HL-60/S4 treated with retinoic acid at 250 ng/mL for 4 days and 3 days (cell line): ENCODE data around the gene RPS14.
"Not testable (repeated sequence)": the region's sequence is repeated elsewhere in the genome, so short reads cannot be mapped to it uniquely, and the experiment has no call there.

ENCODE experiments used
- in situ Hi-C: fragments of 300-500 bp; cut with MboI; formaldehyde crosslinking; loops from 2 replicates; pipeline ENCODE4 v1.7.0; 2022; ENCODE audit warnings: low sequenced_read_pairs

RPS14 gene

DNA sequence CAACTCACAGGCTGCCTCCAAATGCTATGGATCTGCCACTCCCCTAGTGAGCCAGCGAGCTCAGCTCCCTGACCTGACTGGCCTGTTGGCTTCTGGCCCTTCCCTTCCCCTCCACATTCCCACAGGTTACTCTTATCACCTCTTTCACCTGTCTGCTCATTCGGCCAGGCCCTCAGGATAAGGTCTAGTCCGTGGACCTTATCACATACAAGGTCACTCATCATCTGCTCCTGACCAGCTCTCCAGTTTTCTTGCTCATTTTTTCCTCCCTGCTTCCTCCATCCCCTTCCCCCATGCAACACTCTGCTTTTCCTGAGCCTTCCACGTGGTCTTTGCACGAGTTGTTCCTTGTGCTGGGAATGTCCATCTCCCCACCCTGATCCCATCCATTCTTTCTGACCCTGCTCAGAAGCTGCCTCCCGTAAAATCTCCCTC is 32.5 kb upstream of the RPS14 start:
- in situ Hi-C loops = no loop called here

DNA sequence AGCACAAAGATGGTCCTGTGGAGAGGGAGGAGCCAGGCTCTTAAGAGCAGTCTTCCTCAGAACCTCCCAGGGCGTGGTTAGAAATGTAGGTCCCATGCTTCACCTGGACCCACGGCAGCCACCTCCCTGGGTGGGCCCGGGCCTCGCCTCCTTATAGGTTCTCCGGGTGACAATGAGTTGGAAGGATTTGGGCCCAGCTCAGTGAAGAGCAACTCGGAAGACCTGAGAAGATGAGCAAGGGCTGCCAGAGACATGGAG is 32.1 kb upstream of the RPS14 start:
- in situ Hi-C loops = no loop called here

DNA sequence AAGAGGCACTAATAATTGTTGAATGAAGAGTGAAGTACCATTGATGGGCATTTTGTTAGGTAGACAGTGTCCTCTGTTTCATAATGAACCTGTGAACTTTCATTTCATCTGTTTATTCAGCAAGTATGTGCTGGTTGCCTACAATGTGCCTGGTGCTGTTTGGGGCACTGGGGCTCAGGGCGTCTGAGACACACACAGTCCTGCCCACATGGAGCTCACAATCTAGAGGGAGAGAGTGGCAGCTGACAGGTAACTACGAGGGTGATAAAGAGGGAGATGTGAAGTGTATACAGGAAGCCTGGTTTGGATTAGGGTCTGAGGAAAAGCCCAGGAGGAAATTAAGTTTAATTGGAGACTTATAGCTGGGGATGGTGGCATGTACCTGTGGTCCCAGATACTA is 29.9 kb upstream of the RPS14 start:
- in situ Hi-C loops = no loop called here

DNA sequence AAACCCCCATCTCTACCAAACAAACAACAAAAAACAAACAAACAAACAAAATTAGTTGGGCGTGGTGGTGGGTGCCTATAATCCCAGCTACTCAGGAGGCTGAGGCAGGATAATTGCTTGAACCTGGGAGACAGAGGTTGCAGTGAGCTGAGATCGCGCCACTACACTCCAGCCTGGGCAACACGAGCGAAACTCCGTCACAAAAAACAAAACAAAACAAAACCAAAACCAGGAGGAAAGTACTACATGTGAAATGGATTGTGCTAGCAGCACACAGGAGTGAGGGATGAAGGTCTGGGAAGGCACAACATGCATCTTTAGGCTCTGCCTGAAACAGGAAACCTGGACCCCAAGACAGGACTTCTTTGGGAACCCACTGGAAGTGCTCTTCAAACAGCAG is 27.0 kb upstream of the RPS14 start:
- in situ Hi-C loops = not testable (repeated sequence)

DNA sequence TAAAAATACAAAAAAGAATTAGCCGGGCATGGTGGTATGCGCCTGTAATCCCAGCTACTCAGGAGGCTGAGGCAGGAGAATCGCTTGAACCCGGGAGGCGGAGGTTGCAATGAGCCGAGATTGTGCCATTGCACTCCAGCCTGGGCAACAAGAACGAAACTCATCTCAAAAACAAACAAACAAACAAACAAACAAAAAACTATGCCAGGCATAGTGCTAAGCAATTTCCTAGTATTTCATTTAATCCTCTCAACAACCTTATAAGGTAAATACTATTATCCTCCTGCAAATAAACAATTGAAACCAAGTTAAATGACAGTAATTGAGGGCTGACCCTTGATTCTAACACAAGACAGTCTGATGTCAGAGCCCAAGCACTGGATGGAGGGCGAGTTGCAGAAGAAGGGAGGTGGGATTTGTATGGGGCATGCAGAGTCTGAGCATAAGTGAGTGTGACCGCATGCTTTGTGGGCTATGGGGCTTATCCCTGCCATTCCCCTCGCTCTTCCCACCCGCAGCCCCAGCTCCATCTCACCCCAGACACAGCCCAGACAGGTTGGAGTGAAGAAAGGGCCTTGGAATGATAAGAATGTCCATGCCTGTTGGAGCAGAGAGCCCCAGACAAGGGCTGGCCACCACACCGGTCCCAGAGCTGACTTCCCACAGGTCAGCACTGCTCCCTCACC is 24.3 kb upstream of the RPS14 start:
- in situ Hi-C loops = no loop called here

DNA sequence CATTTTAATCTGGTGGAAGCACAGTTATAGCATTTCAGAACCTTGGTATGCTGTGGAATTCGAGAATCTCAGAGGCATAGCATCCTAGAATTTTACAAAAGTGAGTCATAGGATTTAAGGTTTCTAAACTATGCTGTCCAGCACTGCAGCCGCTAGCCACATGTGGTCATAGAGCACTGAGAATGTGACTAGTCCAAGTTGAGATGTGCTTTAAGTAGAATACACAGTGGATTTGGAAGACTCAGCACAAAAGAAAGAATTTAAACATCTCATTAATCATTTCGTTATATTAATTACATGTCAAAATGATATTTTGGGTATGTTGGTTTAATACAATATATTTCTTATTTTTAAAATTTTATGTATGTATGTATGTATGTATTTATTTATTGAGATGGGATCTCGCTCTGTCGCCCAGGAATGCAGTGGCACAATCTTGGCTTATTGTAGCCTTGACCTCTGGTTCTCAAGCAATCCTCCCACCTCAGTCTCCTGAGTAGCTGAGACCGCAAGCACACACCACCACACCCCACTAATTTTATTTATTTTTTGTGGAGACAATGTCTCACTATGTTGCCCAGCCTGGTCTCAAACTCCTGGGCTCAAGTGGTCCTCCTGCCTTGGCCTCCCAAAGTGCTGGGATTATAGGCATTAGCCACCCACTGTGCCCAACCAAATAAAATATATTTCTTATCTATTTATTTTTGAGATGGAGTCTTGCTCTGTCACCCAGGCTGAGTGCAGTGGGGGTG is 20.4 kb upstream of the RPS14 start:
- in situ Hi-C loops = no loop called here

DNA sequence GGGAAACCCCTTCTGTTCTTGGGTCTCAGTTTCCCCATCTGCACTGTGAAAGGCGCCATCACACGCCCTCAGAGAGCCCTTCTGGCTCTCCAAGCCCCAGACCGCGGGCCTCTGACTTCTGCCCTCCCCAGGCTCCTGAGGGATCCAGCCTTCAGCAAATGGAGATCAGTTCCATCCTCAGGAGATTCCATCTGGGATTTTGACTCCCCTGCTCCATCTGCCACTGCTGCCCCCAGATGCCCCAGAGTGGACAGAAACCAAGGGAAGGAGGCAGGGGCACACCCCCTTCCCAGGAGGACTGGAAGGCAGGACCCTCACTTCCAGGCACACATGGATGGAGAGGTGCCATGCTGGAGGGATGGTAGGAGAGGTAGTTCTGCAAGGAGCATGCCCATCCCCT is 18.7 kb upstream of the RPS14 start:
- in situ Hi-C loops = no loop called here

DNA sequence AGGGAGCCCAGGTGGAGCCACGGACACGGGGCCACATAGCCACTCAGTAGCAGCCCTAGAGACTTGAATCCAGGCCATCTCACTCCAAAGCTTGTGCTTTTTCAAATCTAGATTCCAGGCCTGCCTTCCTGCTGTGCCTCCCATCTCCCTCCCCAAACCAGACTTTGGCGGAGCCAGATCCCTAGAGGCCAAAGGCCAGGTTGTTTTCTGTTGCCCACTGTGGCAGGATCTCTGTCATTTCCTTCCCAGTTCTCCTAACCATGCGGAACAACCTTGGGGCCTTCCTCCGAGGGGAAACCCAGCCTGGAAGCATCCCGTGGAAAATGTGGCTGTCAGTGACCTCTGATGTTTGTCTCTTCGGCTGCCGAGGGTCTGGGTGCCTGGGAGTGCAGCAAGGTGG is 16.4 kb upstream of the RPS14 start:
- in situ Hi-C loops = no loop called here

DNA sequence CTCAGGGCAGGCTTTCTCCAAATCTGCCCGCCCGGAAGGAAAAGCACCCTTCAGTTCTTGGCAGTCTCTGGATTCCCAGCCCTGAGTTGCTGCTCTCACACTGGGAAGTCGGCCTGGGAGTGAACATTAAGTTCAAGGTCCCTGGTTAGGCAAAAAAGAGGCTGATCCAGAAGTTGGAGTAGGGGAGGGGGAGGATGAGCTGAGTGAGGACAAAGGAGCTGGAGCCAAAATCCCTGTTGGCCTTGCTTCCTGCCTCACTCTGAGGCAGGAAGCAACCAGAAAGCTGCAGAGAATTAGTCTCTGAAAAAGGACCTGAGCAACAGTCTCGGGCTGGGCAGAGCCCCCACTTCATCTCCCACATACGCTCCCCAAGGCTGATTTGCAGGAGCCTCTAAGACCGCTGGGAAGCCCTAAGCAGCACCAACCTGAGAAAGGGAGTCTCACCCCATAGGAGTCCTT is 15.0 kb upstream of the RPS14 start:
- in situ Hi-C loops = no loop called here

DNA sequence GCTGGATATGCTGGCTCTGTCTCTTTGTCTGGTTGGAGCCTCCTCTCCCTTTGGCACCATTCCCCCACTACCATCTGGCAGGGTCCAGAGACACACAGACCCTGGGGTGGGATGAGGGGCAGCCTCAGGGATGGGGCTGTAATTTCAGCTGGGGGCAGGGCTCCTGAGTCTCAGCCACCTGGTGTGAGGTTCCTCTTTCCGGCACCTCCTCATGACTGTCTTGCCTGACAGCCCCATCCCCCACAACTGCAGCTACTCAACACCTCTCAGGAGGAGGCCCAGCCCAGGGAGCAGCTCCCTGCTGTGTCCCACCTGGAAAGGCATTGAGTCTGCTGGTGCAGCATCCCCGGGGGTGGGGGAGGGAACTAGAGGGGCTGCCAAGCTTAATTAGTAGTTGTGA is 11.7 kb upstream of the RPS14 start:
- in situ Hi-C loops = no loop called here

DNA sequence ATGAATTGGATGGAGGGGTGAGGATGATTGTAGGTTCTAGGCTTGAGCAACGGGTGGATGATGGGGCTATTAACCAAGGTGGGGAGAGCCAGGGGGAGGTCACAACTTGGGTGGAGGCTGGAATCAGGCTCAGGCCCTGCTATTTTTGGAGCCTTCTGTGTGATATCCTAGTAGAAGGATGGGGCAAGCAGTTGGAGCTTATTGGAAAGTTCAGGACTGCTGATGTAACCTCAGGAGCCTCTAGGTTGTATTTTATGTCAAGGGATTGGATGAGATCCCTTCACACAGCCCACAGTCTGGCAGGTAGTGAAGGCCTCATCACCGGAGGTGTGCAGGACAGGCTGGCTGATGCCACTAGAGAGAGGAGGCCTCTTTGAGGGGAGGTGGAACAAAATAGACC is 11.2 kb upstream of the RPS14 start:
- in situ Hi-C loops = no loop called here

DNA sequence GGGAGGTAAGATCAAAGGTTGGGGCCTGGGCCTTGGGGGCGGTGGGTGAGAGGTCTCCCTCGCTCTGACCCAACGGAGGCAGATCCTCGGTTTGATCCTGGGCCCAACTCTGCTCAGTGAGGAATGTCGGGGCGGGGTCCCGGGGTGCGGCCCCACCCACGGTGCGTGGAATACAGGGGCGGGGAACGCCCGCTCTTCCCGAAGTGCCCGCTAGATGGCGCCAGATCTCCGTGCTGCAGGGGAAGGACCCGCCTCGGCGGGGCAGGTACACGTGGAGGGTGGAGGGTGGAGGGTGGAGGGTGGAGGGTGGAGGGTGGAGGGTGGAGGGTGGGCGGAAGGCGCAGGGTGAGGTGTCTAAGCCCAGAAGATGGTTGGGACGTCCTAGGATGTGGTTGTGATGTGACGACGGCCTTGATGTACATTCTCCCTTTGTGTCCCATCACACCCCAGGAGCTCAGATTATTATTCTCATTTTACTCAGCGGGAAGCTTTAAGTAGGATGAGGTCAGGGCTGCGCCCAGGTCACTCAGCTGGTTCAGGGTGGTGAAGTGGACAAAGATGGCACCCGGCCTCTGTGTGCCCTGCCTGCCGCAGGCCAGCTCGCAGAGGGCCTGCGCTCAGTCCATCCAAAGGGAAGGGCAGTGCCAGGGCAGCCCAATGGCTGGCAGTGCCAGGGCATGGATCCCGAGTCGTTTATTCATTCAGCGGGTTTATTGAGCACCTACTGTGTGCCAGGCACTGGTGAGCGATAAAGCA is 9.4 kb upstream of the RPS14 start:
- in situ Hi-C loops = loop anchor here (10.0 kb wide), 1 partner anchor 86 kb away; no protein-coding TSS in a partner anchor

DNA sequence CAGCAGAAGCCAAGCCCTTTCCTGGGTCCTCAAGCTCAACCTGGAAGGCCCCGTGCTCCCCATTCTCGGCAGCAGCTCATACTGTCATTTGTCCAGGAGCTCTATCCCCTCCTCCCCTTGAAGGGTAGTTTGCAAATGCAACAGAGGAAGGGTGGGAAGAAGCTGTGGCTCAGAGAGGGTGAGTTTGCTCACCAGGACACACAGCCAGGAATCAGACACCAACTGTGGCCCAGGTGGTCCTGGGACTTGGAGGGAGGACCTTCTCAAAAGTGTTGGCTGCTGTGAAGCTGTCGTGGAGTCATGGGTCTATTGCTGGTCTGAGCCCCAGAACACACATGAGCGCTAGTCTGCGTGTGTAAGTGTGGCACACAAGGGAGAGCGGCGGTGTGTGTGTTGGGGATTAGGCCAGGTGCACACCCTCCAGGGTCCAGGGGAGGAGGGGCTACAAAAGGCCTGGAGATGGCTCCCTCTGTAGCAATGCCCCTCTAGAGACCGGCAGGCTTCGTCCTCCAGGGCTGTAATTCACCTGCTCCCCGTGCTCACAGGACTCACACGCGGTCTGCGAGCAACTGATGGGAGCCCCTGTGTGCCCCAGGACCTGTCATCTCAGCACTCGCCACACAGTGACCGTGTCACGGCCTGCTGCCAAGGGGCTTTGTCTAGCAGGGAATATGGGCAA is 8.2 kb upstream of the RPS14 start:
- in situ Hi-C loops = loop anchor here (10.0 kb wide), 1 partner anchor 87 kb away; no protein-coding TSS in a partner anchor

DNA sequence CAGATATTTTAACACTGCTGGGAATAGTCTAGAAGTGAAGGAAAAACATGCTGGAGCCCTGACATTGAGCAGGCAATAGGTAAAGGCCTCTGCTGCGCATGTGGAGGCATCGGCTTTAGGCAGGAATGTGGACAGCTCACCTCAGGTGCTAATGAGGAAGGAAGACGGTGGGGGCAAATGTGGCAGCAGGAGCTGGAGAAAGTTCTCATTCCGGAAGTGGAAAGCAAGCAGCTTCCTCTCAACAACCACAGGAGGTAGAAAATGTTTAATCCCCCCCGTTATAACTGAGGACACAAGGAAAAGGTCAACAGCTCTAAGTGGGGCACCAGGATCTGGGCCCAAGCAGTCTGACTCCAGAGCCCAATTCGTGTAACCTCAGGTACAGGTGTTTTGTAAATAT is 7.6 kb upstream of the RPS14 start:
- in situ Hi-C loops = loop anchor here (10.0 kb wide), 1 partner anchor 88 kb away; no protein-coding TSS in a partner anchor

DNA sequence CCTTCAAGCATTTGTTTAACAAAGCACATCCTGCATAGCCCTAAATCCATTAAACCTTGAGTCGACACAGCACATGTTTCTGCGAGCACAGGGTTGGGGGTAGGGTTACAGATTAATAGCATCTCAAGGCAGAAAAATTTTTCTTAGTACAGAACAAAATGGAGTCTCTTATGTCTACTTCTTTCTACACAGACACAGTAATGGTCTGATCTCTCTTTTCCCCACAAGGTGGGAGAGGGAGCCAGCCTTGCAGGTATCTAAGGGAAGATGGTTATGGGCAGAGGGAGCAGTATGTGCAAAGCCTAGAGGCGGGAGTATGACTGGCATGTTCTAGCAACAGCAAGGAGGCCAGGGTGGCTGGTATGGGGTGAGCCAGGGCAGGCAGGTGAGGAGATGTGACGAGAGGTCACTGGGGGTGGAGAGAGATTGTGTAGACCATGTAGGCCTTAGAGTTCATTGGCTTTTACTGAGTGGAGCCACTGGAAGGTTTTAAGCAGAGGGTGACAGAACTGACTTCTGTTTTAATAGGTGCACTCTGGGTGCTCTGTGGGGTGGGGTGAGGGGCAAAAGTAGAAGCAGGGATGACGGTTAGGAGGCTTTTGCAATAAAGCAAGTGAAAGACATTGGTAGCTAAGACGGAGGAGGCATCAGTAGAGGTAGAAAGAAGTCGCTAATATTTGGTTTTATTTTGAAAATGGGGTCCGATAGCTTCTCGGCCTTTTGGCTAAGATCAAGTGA is 5.1 kb upstream of the RPS14 start:
- in situ Hi-C loops = loop anchor here (10.0 kb wide), 1 partner anchor 90 kb away; no protein-coding TSS in a partner anchor

DNA sequence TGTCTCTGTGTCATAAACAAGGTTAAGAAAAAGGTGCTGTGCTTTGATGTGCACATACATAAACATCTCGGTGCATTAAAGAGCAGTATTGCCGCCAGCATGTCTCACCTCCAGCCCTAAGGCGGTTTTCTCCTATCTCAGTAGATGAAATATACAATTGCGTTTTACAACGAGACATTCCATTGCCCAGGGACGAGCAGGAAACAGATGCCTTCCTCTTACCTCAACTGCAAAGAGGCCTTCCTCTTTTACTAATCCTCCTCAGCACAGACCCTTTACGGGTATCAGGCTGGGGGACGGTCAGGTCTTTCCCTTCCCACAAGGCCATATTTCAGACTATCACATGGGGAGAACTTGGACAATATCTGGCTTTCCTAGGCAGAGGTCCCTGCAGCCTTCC is 4.5 kb upstream of the RPS14 start:
- in situ Hi-C loops = loop anchor here (10.0 kb wide), 1 partner anchor 91 kb away; no protein-coding TSS in a partner anchor

DNA sequence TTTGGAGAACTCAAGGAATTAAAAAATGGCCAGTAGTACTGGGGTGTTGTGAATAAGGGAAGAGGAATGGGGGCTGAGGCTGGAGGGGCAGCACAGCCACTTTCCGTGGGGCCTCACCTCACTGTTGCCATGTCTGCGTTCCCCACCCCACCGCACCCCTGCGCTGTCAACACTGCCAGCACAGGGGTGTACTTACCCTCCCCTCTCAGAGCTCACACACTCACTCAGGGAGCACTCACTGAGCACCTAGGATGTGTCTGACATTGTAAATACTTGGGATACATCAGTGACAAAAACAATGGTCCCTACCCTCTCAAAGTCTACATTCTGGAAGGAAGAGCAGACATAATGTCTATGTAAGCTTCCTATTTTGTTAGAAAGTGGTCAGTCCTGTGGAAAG is 3.4 kb upstream of the RPS14 start:
- in situ Hi-C loops = loop anchor here (10.0 kb wide), 1 partner anchor 92 kb away; no protein-coding TSS in a partner anchor

DNA sequence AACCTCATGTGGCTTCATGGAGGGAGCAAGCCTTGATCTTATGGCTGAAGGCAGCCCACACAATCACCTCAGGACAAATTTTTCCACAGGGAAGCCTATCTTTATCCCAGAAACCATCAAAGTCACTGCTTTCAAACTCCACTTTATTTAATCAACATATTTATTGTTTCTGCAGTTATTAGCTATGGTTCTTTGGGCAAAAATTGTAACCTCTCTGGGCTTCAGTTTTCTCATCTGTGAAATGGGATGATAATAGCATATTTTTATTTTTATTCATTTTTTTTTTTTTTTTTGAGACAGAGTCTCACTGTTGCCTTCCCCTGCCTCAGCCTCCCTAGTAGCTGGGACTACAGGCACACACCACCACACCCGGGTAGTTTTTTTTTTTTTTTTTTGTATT is 2.1 kb upstream of the RPS14 start:
- in situ Hi-C loops = loop anchor here (10.0 kb wide), 1 partner anchor 93 kb away; no protein-coding TSS in a partner anchor

DNA sequence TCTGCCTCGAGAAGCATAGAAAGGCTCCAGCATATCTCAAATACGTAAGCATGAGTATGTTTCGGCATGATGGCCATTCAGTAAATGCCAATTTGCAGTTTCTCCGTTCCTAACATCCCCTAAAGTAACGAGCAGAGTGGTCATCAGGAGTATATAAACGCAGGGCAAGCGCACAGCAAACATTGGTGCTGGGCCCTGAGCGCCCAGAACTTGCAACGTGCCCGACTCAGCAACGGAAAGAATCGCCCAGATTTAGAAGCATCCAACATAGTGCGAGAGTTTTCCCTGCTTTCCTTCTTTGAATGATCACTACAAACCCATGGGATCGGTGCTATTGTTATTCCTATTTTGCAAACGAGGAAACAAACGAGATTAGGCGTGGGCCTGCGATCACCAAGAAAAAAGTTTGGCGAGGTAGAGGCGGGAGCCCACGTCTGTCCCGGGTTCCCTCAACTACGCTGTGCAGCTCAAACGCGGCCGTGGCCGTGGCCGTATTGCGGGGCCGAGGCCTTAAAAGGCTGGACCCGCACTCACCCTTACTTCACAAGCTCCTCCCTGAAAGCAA is 505 bp downstream of the RPS14 start:
- in situ Hi-C loops = no loop called here

DNA sequence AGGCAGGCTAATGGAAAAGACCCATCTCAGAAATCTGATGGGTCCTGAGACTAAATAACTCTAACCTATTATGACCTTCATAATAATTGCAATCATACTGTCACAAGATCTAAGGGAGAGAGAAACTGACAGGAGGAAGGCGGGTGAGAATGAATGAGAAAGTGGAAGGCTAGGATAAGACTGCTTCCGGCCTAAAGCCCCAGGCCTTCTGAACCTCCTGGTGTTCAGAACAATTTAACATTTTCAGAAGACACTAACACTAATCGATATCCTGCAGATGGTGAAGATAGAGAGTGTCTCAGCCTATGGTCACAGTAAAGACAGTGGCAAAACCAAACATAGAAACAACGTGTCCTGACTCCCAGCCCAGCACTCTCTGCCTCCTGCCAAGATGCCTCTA is 1.2 kb downstream of the RPS14 start:
- in situ Hi-C loops = no loop called here
